WTC11 (cell line): Measurements from ENCODE around the gene NAP1L5. TPM values are rescaled to one million over a fixed set of nuclear protein-coding genes. Genes with fewer than 3 reads are reported as not detected.

Experiments used
- ATAC-seq: fragments of 200-7000 bp; cut with Tn5 transposase; 2 replicates; pipeline ENCODE4 v1.10.0; 2021; ENCODE audit warnings: mild to moderate bottlenecking, moderate library complexity
- CTCF ChIA-PET: fragments of 300-600 bp; sonication (Branson Sonifier 250); formaldehyde crosslinking; loops from one replicate; lab custom pipeline; 2021; ENCODE audit warnings: antibody characterized with exemption; lab: Charles Lee
- POLR2A ChIA-PET: fragments of 350-600 bp; sonication (Branson Sonifier 250); formaldehyde crosslinking; loops from one replicate; lab custom pipeline; 2021; ENCODE audit warnings: antibody characterized with exemption; lab: Charles Lee
- DNase-seq: peaks from one replicate; pipeline ENCODE4 v3.0.0; 2021; ENCODE audit warnings: low spot score
- H3K27ac Mint-ChIP-seq: 2 replicates; pipeline ENCODE4 v1.8.0; 2021; ENCODE audit warnings: mixed read lengths
- H3K27me3 Mint-ChIP-seq: 2 replicates; pipeline ENCODE4 v1.8.0; 2021; ENCODE audit warnings: low read depth, mild to moderate bottlenecking, moderate library complexity, mixed read lengths
- H3K36me3 Mint-ChIP-seq: 2 replicates; pipeline ENCODE4 v1.8.0; 2021; ENCODE audit warnings: mixed read lengths
- H3K4me1 Mint-ChIP-seq: 2 replicates; pipeline ENCODE4 v1.8.0; 2022; ENCODE audit warnings: mixed read lengths
- H3K4me3 Mint-ChIP-seq: 2 replicates; pipeline ENCODE4 v1.8.0; 2021; ENCODE audit warnings: mild to moderate bottlenecking, moderate library complexity, mixed read lengths
- H3K9me3 Mint-ChIP-seq: 2 replicates; pipeline ENCODE4 v1.8.0; 2021; ENCODE audit warnings: mixed read lengths
- ATF1 ChIP-seq: sonication (generic); formaldehyde crosslinking; IDR thresholded peaks from 2 replicates; pipeline ENCODE4 v1.8.1; 2023; ENCODE audit warnings: mild to moderate bottlenecking, moderate library complexity, missing genetic modification reagents
- ELF4 ChIP-seq: sonication (generic); formaldehyde crosslinking; IDR thresholded peaks from 2 replicates; pipeline ENCODE4 v1.8.1; 2022; ENCODE audit warnings: low read depth, mild to moderate bottlenecking, moderate library complexity, missing genetic modification reagents
- HMGXB4 ChIP-seq: sonication (generic); formaldehyde crosslinking; IDR thresholded peaks from 2 replicates; pipeline ENCODE4 v1.8.1; 2023; ENCODE audit warnings: mild to moderate bottlenecking, moderate library complexity, missing genetic modification reagents
- IRF1 ChIP-seq: sonication (generic); formaldehyde crosslinking; IDR thresholded peaks from 2 replicates; pipeline ENCODE4 v1.8.0; 2023; ENCODE audit warnings: missing genetic modification reagents
- JUN ChIP-seq: sonication (generic); formaldehyde crosslinking; IDR thresholded peaks from 2 replicates; pipeline ENCODE4 v1.8.0; 2023; ENCODE audit warnings: mild to moderate bottlenecking, missing genetic modification reagents
- NFE2L1 ChIP-seq: sonication (generic); formaldehyde crosslinking; IDR thresholded peaks from 2 replicates; pipeline ENCODE4 v1.8.1; 2023; ENCODE audit warnings: missing genetic modification reagents
- SMAD3 ChIP-seq: sonication (generic); formaldehyde crosslinking; IDR thresholded peaks from 2 replicates; pipeline ENCODE4 v1.8.0; 2022; ENCODE audit warnings: missing genetic modification reagents, mild to moderate bottlenecking, borderline replicate concordance
- SP1 ChIP-seq: sonication (generic); formaldehyde crosslinking; conservative IDR thresholded peaks from 2 replicates; pipeline ENCODE4 v1.8.1; 2022; ENCODE audit warnings: missing genetic modification reagents
- ZNF121 ChIP-seq: sonication (generic); formaldehyde crosslinking; IDR thresholded peaks from 2 replicates; pipeline ENCODE4 v1.8.0; 2023; ENCODE audit warnings: missing genetic modification reagents
- total RNA-seq: library from RNA; stranded (reverse); gene quantifications from 3 replicates; pipeline ENCODE4 v1.2.3, GENCODE V29; 2021
- TF ChIP-seq, protein P1 (sequence below): fragments of 250-450 bp; sonication (Bioruptor Pico); IDR thresholded peaks from 2 replicates; pipeline ENCODE4 v1.9.0; 2021; ENCODE audit warnings: moderate library complexity, mild to moderate bottlenecking, inconsistent platforms, borderline replicate concordance
- TF ChIP-seq, protein P2 (sequence below): sonication (generic); formaldehyde crosslinking; IDR thresholded peaks from 2 replicates; pipeline ENCODE4 v1.8.1; 2022; ENCODE audit warnings: low read depth, mild to moderate bottlenecking, moderate library complexity, missing genetic modification reagents, borderline replicate concordance
- TF ChIP-seq, protein P3 (sequence below): sonication (generic); formaldehyde crosslinking; IDR thresholded peaks from 2 replicates; pipeline ENCODE4 v1.8.1; 2023; ENCODE audit warnings: mild to moderate bottlenecking, missing genetic modification reagents
- TF ChIP-seq, protein P4 (sequence below): sonication (generic); formaldehyde crosslinking; IDR thresholded peaks from 2 replicates; pipeline ENCODE4 v1.8.0; 2022; ENCODE audit warnings: missing genetic modification reagents
- TF ChIP-seq, protein P5 (sequence below): sonication (generic); formaldehyde crosslinking; IDR thresholded peaks from 2 replicates; pipeline ENCODE4 v1.8.1; 2023; ENCODE audit warnings: mild to moderate bottlenecking, missing genetic modification reagents
- TF ChIP-seq, protein P6 (sequence below): fragments of 250-450 bp; sonication (Bioruptor Pico); IDR thresholded peaks from 2 replicates; pipeline ENCODE4 v1.9.0; 2021; ENCODE audit warnings: mild to moderate bottlenecking

Gene NAP1L5
- total RNA-seq, 1 experiment from 2014 or later: 3.3 TPM

DNA sequence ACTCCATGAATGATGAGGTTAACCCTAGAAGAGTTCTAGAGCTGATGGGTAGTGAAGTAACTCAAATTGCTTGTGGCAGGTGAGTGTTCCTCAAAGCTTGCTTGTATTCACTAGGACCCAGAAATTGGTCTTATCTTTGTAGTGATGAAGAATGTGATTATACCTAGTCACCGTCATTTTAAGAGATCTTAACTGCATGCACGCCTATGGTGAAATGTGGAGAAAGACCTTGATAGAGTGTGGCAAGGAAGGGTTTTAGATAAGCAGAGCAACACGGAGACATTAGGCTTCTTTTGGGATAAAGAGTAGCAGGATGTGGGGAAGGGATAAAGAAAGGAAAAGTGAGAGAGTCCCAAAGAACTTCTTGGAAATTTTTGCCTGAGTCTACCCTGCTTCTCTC, 42.4 kb downstream of the NAP1L5 start (continued):
- TF ChIP-seq, protein P1, sequence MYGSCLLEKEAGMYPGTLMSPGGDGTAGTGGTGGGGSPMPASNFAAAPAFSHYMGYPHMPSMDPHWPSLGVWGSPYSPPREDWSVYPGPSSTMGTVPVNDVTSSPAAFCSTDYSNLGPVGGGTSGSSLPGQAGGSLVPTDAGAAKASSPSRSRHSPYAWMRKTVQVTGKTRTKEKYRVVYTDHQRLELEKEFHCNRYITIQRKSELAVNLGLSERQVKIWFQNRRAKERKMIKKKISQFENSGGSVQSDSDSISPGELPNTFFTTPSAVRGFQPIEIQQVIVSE (CRISPR knock-in tag): no peak
- no peak for TF ChIP-seq NFE2L1 (CRISPR knock-in tag)
- TF ChIP-seq, protein P2, sequence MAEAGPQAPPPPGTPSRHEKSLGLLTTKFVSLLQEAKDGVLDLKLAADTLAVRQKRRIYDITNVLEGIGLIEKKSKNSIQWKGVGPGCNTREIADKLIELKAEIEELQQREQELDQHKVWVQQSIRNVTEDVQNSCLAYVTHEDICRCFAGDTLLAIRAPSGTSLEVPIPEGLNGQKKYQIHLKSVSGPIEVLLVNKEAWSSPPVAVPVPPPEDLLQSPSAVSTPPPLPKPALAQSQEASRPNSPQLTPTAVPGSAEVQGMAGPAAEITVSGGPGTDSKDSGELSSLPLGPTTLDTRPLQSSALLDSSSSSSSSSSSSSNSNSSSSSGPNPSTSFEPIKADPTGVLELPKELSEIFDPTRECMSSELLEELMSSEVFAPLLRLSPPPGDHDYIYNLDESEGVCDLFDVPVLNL (CRISPR knock-in tag): no peak
- TF ChIP-seq, protein P3, sequence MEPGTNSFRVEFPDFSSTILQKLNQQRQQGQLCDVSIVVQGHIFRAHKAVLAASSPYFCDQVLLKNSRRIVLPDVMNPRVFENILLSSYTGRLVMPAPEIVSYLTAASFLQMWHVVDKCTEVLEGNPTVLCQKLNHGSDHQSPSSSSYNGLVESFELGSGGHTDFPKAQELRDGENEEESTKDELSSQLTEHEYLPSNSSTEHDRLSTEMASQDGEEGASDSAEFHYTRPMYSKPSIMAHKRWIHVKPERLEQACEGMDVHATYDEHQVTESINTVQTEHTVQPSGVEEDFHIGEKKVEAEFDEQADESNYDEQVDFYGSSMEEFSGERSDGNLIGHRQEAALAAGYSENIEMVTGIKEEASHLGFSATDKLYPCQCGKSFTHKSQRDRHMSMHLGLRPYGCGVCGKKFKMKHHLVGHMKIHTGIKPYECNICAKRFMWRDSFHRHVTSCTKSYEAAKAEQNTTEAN (CRISPR knock-in tag): no peak
- TF ChIP-seq SMAD3 (CRISPR knock-in tag): no peak

DNA sequence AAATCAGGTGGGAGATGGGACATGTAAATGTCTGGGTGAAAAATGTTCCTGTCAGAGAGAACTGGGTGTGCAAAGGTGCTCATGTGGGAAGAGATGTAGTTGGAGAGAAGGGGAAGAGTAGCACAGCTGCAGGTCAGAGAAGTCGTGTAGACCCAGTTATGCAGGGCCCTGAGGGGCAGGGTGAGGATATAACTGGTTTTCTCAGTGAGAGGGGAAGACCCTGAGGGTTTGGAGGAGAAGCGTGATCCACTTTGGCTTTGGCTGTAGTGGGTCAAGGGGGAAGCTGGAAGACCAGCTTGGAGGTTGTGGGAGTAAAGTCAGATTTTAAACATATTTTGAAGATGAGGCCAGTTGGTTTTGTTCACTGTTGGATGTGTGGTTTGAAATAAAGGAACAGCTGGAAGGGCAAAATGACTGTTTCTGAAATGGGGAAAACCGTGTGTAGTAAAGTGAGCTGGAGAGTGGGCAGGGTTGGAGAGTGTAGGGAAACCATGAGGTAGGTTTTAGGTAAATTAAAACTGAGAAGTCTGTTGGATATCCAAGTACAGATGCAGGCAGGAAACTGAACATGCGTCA, 44.2 kb downstream of the NAP1L5 start:
- H3K4me1 Mint-ChIP-seq: peaks cover 21% of the 10 kb centered on the region
- peaks cover 3% of the 10 kb centered on the region; the same call in 1 of the 2 replicates for H3K36me3 Mint-ChIP-seq
- ChIA-PET POLR2A (no interaction called here), CTCF (no interaction called here)
- TF ChIP-seq, protein P4, sequence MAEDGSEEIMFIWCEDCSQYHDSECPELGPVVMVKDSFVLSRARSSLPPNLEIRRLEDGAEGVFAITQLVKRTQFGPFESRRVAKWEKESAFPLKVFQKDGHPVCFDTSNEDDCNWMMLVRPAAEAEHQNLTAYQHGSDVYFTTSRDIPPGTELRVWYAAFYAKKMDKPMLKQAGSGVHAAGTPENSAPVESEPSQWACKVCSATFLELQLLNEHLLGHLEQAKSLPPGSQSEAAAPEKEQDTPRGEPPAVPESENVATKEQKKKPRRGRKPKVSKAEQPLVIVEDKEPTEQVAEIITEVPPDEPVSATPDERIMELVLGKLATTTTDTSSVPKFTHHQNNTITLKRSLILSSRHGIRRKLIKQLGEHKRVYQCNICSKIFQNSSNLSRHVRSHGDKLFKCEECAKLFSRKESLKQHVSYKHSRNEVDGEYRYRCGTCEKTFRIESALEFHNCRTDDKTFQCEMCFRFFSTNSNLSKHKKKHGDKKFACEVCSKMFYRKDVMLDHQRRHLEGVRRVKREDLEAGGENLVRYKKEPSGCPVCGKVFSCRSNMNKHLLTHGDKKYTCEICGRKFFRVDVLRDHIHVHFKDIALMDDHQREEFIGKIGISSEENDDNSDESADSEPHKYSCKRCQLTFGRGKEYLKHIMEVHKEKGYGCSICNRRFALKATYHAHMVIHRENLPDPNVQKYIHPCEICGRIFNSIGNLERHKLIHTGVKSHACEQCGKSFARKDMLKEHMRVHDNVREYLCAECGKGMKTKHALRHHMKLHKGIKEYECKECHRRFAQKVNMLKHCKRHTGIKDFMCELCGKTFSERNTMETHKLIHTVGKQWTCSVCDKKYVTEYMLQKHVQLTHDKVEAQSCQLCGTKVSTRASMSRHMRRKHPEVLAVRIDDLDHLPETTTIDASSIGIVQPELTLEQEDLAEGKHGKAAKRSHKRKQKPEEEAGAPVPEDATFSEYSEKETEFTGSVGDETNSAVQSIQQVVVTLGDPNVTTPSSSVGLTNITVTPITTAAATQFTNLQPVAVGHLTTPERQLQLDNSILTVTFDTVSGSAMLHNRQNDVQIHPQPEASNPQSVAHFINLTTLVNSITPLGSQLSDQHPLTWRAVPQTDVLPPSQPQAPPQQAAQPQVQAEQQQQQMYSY (CRISPR knock-in tag): no peak
- TF ChIP-seq JUN: no peak
- TF ChIP-seq IRF1 (CRISPR knock-in tag): no peak
- TF ChIP-seq HMGXB4 (CRISPR knock-in tag): no peak
- TF ChIP-seq ELF4 (CRISPR knock-in tag): no peak
- TF ChIP-seq, protein P5, sequence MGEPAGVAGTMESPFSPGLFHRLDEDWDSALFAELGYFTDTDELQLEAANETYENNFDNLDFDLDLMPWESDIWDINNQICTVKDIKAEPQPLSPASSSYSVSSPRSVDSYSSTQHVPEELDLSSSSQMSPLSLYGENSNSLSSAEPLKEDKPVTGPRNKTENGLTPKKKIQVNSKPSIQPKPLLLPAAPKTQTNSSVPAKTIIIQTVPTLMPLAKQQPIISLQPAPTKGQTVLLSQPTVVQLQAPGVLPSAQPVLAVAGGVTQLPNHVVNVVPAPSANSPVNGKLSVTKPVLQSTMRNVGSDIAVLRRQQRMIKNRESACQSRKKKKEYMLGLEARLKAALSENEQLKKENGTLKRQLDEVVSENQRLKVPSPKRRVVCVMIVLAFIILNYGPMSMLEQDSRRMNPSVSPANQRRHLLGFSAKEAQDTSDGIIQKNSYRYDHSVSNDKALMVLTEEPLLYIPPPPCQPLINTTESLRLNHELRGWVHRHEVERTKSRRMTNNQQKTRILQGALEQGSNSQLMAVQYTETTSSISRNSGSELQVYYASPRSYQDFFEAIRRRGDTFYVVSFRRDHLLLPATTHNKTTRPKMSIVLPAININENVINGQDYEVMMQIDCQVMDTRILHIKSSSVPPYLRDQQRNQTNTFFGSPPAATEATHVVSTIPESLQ (CRISPR knock-in tag): no peak
- TF ChIP-seq, protein P6, sequence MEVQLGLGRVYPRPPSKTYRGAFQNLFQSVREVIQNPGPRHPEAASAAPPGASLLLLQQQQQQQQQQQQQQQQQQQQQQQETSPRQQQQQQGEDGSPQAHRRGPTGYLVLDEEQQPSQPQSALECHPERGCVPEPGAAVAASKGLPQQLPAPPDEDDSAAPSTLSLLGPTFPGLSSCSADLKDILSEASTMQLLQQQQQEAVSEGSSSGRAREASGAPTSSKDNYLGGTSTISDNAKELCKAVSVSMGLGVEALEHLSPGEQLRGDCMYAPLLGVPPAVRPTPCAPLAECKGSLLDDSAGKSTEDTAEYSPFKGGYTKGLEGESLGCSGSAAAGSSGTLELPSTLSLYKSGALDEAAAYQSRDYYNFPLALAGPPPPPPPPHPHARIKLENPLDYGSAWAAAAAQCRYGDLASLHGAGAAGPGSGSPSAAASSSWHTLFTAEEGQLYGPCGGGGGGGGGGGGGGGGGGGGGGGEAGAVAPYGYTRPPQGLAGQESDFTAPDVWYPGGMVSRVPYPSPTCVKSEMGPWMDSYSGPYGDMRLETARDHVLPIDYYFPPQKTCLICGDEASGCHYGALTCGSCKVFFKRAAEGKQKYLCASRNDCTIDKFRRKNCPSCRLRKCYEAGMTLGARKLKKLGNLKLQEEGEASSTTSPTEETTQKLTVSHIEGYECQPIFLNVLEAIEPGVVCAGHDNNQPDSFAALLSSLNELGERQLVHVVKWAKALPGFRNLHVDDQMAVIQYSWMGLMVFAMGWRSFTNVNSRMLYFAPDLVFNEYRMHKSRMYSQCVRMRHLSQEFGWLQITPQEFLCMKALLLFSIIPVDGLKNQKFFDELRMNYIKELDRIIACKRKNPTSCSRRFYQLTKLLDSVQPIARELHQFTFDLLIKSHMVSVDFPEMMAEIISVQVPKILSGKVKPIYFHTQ (CRISPR knock-in tag): no peak
- TF ChIP-seq ATF1 (CRISPR knock-in tag): no peak
- no peak for TF ChIP-seq SP1 (CRISPR knock-in tag)
- TF ChIP-seq ZNF121 (CRISPR knock-in tag): no peak
- H3K4me3 Mint-ChIP-seq: no peak overlapping the region
- no peak overlapping the region for H3K27ac Mint-ChIP-seq
- peaks cover 8% of the 10 kb centered on the region for H3K9me3 Mint-ChIP-seq
- ATAC-seq (no peak), DNase-seq (no peak)
- H3K27me3 Mint-ChIP-seq: no peaks in the 10 kb centered on the region
